GM18867 (cell line): ENCODE results near the gene STARD9.
A peak's percentile ranks its signal among the peaks of the same experiment; 100 is the strongest.

Experiments used
- ATAC-seq: cut with Tn5 transposase; IDR thresholded peaks from one replicate; pipeline ENCODE4 v1.9.1; 2021; ENCODE audit warnings: mild to moderate bottlenecking, moderate library complexity; ENCODE audit not compliant: unreplicated experiment

STARD9 gene

DNA sequence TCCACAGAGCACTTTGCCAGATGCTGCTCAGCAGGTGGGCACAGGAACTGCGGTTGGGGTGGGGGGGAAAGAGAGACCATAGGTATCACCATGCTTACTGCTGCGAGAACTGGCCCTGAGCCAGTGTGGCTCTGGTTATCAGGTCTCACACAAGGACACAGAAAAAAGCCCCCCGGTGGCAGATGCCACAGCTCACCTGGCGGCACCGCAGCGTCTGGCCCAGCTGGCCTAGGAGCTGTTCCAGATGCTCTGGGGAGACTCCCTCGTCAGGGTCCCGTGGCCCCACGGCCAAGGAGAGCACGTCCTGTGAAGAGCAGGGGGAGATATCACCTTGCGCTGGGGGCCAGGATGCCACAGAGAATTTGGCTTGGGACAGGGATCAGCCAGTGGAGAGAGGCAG, 150.7 kb downstream of the STARD9 start:
- ATAC-seq, result no peak

GRCh38 chr15:42727750-42728381, 152.5 kb downstream of the STARD9 start:
- ATAC-seq, result no peak

DNA sequence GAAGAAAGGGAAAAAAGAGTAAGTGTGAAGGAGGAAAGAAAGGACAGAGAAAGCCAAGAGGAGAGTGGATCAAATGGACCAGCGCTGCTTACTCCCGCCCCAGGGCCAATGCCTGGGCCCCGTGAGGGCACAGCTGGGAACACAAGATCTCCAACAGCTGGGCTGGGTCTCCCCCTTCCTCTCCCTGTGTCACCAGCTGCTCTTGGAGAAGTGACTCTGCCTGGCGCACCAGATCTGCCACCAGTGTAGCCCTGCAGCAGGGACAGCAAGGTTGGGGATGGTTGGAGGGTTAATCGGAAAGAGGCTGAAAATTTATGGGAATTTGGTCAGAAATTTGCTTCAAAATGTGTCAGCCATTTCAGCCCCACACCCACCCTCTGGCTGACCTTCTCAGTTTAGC, 153.2 kb downstream of the STARD9 start:
- ATAC-seq, result no peak

- no peak for ATAC-seq
These were observed 153.6 kb downstream of the STARD9 start for GRCh38 chr15:42728972-42729371.

DNA sequence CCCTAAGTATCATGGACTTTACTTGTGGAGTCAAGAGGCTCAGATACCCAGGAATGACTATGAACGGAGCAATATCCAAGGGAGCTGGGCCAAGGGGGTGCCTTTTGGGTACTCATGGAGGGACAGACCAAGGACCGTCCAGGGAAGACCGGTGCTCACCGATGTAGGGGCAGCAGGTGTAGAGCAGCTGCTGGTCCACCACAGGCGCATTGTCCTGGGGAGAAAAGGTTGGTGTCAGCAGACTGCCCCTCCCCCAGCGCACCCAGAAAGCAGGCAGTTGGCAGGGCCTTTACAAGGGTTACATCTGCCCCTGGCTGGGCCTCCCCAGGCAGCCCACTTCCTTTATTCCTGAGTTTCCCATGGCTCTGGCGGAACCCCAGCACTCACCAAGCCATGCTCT, 154.0 kb downstream of the STARD9 start:
- ATAC-seq, result no peak

GRCh38 chr15:42730135-42730534, 154.7 kb downstream of the STARD9 start:
- ATAC-seq, result no peak

DNA sequence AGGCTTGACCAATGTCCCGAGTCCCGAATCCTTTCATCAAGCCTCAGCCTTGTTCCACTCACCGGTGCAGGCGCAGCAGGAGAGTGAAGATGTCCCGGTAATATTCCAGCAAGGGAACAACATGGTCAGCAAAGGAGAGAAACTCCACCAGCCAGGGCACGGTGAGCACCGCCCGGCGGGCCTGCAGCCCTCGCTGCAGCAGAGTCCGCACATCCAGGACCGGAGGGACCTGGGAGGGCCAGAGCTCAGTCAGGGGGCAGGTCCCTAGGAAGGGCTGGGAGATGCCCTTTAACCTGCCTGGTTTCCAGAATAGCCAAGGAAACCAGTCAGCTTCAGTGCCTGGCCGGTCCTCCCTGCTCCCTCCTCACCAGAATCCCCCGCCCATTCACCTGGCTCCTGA, 155.1 kb downstream of the STARD9 start:
- no peak for ATAC-seq

DNA sequence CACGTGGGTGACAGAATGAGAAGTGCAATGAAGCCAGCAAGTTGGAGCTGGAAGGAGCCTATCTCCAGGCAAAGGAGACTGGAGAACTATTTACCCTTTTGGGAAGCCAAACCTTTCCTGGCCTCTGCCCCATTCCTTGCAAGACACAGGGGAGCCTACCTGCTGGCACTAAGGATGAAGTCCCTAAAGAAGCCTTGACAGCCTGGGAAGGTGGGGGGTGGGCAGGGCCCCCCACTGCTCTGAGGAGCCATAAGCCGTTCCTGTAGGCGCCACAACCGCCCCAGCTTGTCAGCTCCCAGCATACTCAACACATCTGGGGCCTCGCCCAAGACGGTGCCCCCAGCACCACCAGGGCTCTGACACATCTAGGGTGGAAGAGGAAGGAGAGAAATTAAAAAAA, 156.1 kb downstream of the STARD9 start:
- ATAC-seq, result no peak

- ATAC-seq, result no peak
These were observed 156.9 kb downstream of the STARD9 start for GRCh38 chr15:42732095-42732827.

GRCh38 chr15:42733027-42733426, 157.6 kb downstream of the STARD9 start:
- ATAC-seq, result no peak

DNA sequence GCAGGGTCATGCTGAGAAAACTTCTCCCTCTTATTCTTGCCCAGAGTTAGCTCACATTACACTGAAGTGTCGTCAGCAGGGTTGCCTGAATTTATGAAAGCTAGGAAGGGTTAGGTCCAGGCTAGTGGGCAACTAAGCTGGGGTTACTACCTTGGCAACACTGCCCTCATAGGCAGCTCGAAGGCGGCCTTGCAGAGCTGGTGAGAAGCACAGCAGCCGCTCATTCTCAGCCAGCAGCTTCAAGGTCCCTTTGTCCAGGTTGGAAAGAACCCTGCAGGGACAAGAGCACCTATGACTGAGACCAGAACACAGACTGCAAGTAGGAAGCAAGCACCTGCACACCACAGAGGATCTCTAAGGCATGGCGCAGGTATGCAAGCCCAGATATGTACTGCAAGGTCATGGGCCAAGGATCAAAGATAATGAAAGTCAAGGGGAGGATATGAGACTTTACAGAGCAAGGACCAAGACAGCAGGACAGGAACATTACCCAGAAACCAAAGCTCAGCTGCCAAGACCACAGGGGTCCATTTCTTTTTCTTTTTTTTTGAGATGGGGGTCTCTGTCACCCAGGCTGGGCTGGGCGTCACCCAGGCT, 158.8 kb downstream of the STARD9 start:
- no peak for ATAC-seq

GRCh38 chr15:42735382-42736165, 160.2 kb downstream of the STARD9 start:
- no peak for ATAC-seq

GRCh38 chr15:42736178-42736792, 160.9 kb downstream of the STARD9 start:
- peak; percentile 25 for ATAC-seq

- ATAC-seq, result peak; percentile 83
These were observed 161.6 kb downstream of the STARD9 start, which contains the start of gene CDAN1 for GRCh38 chr15:42736793-42737528. Gene CDAN1 (minus strand): TSS chr15:42737128. CDS start chr15:42737102, 26 bp downstream.

DNA sequence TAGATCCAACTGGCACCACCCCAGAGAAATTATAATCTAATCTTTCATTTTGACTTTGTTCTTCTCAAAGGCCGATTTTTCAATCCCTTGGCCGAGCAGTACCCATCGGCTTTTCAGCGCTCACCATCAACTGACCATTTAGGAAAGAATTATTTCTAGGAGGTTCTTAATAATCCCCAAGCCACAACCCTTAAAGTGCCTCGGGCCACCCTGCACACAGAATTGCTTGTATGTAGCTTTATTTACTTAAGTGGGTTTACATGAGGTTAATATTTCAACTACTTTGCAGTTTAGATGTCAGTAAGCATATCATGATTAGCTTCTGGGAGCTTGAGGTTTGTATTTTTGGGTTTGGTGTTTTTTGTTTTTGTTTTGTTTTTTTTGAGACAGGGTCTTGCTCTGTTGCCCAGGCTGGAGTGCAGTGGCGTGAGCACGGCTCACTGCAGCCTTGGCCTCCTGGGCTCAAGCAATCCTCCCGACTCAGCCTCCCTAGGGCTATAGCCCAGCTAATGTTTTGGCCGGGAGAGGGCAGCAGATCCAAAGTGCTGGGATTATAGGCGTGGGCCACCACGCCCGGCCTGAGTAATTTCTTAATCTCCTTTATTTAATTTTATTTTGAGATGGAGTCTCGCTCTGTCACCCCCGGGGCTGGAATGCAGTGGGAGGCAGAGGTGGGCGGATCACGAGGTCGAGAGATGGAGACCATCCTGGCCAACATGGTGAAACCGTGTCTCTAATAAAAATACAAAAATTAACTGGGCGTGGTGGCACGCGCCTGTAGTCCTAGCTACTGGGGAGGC, 162.3 kb downstream of the STARD9 start:
- ATAC-seq, result no peak

GRCh38 chr15:42741710-42742109, 166.3 kb downstream of the STARD9 start:
- ATAC-seq, result no peak

- no peak for ATAC-seq
These were observed 166.7 kb downstream of the STARD9 start for GRCh38 chr15:42742149-42742548.

DNA sequence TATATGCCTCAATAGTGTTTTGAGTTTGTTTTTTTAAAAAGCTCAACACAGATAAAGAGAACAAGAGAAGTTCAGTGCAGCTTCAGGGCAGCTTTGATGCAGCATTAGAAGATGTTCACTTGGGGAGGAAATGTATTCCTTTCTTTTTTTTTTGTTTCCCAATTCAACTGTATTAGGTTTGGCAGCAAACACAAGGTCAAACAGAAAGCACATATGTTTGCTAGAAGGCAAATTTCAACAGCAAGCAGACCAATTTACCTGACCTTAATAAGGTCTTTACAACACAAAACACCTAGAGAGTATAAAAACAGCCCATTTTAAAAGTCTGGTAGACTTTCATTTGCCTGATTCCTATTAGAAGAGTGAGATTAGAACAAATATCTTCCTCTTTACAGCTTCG, 168.8 kb downstream of the STARD9 start:
- no peak for ATAC-seq

DNA sequence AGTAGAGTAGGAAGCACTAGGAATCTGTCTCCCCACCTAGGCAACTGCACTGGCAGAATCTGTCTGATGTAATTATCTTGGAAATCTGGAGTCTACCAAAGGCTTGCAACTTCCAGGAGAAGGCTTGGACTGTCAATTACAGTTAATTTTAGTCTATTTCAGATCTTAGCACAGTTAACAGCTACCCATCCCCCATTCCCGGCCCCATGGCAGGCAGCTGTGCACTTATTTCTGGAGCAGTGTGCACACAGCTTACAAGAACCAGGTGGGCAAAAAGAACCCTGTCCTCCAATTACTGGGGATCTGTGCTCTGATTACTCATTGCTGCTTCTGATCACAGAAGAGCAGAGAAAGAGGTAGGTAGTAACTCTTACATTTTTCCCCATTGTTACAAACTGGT, 173.9 kb downstream of the STARD9 start:
- ATAC-seq, result no peak
